ENCODE data around the gene CFAP299. TPM values are rescaled to one million over a fixed set of nuclear protein-coding genes. Genes with fewer than 3 reads are reported as not detected.

Gene CFAP299
- total RNA-seq, 2 donors from 2014 or later: 0.17 TPM; not detected in 1

DNA sequence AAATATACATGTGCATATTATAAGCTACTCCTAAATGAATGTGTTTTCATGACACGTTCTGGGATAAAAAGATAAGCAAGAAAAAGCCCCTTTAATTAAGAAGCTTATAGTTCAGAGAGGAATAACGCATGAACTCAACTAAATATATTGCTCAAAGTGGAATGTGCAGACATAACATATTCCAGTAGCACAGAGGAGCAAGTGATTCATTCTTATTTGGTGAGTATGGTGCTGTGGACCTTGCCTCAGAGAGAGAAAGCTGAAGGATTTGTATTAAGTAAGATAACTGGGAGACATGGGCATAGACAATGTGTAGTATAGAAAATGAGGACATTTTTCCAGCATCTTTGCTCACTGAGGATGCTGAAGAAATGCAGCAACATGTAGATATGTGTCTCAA lies 76.8 kb downstream of the CFAP299 start:
- Histone ChIP-seq H3K27me3 (replicated peaks; ENCODE audit: insufficient read depth) (no peaks in the 10 kb centered on the region), H3K4me3 (no peak overlapping the region), H3K9me3 (no peaks in the 10 kb centered on the region), H3K27ac (no peak overlapping the region), H3K36me3 (no peaks in the 10 kb centered on the region), H3K4me1 (replicated peaks) (no peaks in the 10 kb centered on the region)
- TF ChIP-seq POLR2AphosphoS5 (IDR thresholded peaks at IDR 0.05) (no peak), CTCF (IDR thresholded peaks at IDR 0.05) (no peak), POLR2A (IDR thresholded peaks at IDR 0.05) (no peak)
- intact Hi-C loops (cut with DNase I): no loop called here
- no peak for DNase-seq (ENCODE audit: low spot score)
- 77% methylated on average over 2 of the region's 2 CpGs for WGBS

- intact Hi-C loops (cut with DNase I): no loop called here
- H3K9me3 ChIP-seq: no peaks in the 10 kb centered on the region
- no peaks in the 10 kb centered on the region for H3K4me1 ChIP-seq (replicated peaks)
- H3K36me3 ChIP-seq: no peaks in the 10 kb centered on the region
- DNase-seq (ENCODE audit: low spot score): no peak
- 14% methylated on average over 2 of the region's 2 CpGs for WGBS
- no peaks in the 10 kb centered on the region for H3K27me3 ChIP-seq (replicated peaks; ENCODE audit: insufficient read depth)
- no peak overlapping the region for H3K27ac ChIP-seq
- no peak overlapping the region for H3K4me3 ChIP-seq
- TF ChIP-seq CTCF (IDR thresholded peaks at IDR 0.05): no peak
- no peak for TF ChIP-seq POLR2A (IDR thresholded peaks at IDR 0.05)
- no peak for TF ChIP-seq POLR2AphosphoS5 (IDR thresholded peaks at IDR 0.05)
Observed at GRCh38 chr4:80413086-80413485, 77.6 kb downstream of the CFAP299 start.

DNA sequence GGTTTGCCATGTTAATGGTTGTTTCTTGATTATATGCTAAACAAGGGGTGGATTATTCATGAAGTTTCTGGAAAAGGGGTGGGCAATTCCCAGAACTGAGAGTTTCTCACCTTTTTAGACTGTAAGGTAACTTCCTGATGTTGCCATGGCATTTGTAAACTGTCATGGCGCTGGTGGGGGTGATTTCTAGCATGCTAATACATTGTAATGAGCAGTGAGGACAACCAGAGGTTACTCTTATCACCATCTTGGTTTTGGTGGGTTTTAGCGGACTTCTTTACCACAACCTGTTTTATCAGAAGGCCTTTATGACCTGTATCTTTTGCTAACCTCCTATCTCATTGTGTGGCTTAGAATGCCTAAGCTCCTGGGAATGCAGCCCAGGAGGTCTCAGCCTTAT lies 81.5 kb downstream of the CFAP299 start:
- WGBS: 97% methylated on average over 2 of the region's 2 CpGs
- H3K36me3 ChIP-seq: no peaks in the 10 kb centered on the region
- no peaks in the 10 kb centered on the region for H3K9me3 ChIP-seq
- H3K27ac ChIP-seq: no peak overlapping the region
- TF ChIP-seq CTCF (IDR thresholded peaks at IDR 0.05) (no peak), POLR2A (IDR thresholded peaks at IDR 0.05) (no peak), POLR2AphosphoS5 (IDR thresholded peaks at IDR 0.05) (no peak)
- H3K4me3 ChIP-seq: no peak overlapping the region
- no peaks in the 10 kb centered on the region for H3K4me1 ChIP-seq (replicated peaks)
- H3K27me3 ChIP-seq (replicated peaks; ENCODE audit: insufficient read depth): no peaks in the 10 kb centered on the region
- intact Hi-C loops (cut with DNase I): no loop called here
- DNase-seq (ENCODE audit: low spot score): no peak

DNA sequence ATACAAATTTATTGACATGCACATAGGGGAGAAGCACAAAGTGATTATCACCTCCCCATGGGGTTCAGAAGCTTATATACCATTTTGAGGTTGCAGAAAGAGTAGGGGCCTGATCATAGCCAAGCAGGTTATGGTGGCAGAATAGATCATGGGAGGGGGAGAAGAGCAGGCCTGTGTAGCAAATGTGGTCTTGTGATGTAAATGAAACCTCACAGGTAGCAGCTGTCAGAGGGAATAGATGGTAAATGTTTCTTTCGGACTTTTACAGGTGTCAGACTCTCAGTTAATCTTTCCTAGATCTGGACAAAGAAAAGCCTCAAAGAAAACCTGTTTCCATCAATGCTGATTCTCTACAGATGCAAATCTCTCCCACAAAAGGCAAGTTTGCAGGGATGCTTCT lies 84.4 kb downstream of the CFAP299 start:
- Histone ChIP-seq H3K4me3 (no peak overlapping the region), H3K27me3 (replicated peaks; ENCODE audit: insufficient read depth) (no peaks in the 10 kb centered on the region), H3K27ac (no peak overlapping the region), H3K9me3 (no peaks in the 10 kb centered on the region), H3K36me3 (no peaks in the 10 kb centered on the region), H3K4me1 (replicated peaks) (no peaks in the 10 kb centered on the region)
- DNase-seq (ENCODE audit: low spot score): no peak
- 52% methylated on average over 1 of the region's 1 CpG for WGBS
- no peak for TF ChIP-seq CTCF (IDR thresholded peaks at IDR 0.05)
- TF ChIP-seq POLR2A (IDR thresholded peaks at IDR 0.05): no peak
- no peak for TF ChIP-seq POLR2AphosphoS5 (IDR thresholded peaks at IDR 0.05)
- intact Hi-C loops (cut with DNase I): no loop called here

DNA sequence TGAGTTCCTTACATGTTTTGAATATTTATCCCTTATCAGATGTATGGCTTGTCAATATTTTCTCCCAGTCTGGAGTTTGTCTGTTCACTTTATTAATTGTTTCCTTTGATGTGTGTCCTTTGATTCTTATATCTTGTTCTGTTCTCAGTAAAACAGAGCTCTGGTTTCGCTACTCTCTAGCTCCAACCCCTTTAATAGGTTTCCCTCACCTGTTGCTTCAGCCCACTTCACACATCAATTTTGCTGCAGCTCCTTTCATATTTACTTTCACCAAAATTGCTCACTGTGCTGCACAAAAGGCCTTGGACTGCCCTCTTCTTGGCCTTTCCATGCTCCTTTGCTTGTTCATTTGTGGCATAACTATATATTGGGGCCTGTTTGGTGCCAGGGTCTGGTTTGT lies 85.1 kb downstream of the CFAP299 start:
- Histone ChIP-seq H3K4me1 (replicated peaks) (no peaks in the 10 kb centered on the region), H3K36me3 (no peaks in the 10 kb centered on the region), H3K27me3 (replicated peaks; ENCODE audit: insufficient read depth) (no peaks in the 10 kb centered on the region), H3K9me3 (no peaks in the 10 kb centered on the region), H3K27ac (no peak overlapping the region), H3K4me3 (no peak overlapping the region)
- no peak for DNase-seq (ENCODE audit: low spot score)
- intact Hi-C loops (cut with DNase I): no loop called here
- TF ChIP-seq POLR2A (IDR thresholded peaks at IDR 0.05): no peak
- TF ChIP-seq POLR2AphosphoS5 (IDR thresholded peaks at IDR 0.05): no peak
- no peak for TF ChIP-seq CTCF (IDR thresholded peaks at IDR 0.05)
- 86% methylated on average over 1 of the region's 1 CpG for WGBS
